Heart left ventricle (tissue), 16 donors: ENCODE results near the gene CCL27. TPM values are rescaled to one million over a fixed set of nuclear protein-coding genes. Genes with fewer than 3 reads are reported as not detected.

Source experiments
- ATAC-seq, 4 donors: fragments of 200-7000 bp; cut with Tn5 transposase; one replicate each; pipeline ENCODE4 v1.9.1; 2020 to 2022; ENCODE audit warnings: moderate library complexity in 4 of 4, mild to moderate bottlenecking in 3 of 4, moderate number of reproducible peaks in 1 of 4
- DNase-seq, 5 donors: peaks; one replicate each; pipeline ENCODE4 v3.0.0-alpha.2; 2020
- H3K27ac ChIP-seq, 12 donors: fragments of 200-600 bp; sonication (generic) in 4 of 12; one replicate each; pipeline versions ENCODE4 v1.5.0 to v1.8.0; 2016 to 2022; ENCODE audit warnings: mild to moderate bottlenecking in 2 of 12
- H3K27me3 ChIP-seq, 9 donors: fragments of 200-600 bp; sonication (generic) in 2 of 9; one replicate each; pipeline versions ENCODE4 v1.5.1 to v1.8.0; 2016 to 2022; ENCODE audit warnings: mild to moderate bottlenecking in 3 of 9
- H3K36me3 ChIP-seq, 9 donors: fragments of 200-600 bp; sonication (generic) in 2 of 9; one replicate each; pipeline versions ENCODE4 v1.5.0 to v1.8.0; 2018 to 2022; ENCODE audit warnings: mild to moderate bottlenecking in 2 of 9
- H3K4me1 ChIP-seq, 12 donors: fragments of 200-600 bp; sonication (generic) in 4 of 12; one replicate each; pipeline versions ENCODE4 v1.5.0 to v1.8.0; 2016 to 2022; ENCODE audit warnings: mild to moderate bottlenecking in 3 of 12
- H3K4me3 ChIP-seq, 12 donors: fragments of 200-600 bp; sonication (generic) in 4 of 12; one replicate each; pipeline versions ENCODE4 v1.5.0 to v1.8.0; 2017 to 2022; ENCODE audit warnings: mild to moderate bottlenecking in 9 of 12, moderate library complexity in 4 of 12
- H3K9me3 ChIP-seq, 12 donors: fragments of 200-600 bp; sonication (generic) in 4 of 12; one replicate each; pipeline versions ENCODE4 v1.5.0 to v1.8.0; 2016 to 2022; ENCODE audit warnings: mild to moderate bottlenecking in 1 of 12
- POLR2A ChIP-seq, 2 donors: fragments of 450-650 bp; IDR thresholded peaks; one replicate each; pipeline ENCODE4 v1.6.1; 2017; ENCODE audit warnings: antibody characterized with exemption in 2 of 2, mild to moderate bottlenecking in 2 of 2, moderate library complexity in 2 of 2
- WGBS, 4 donors: extraction: QIAGEN DNeasy Blood & Tissue Kit in 2 of 4; methylation state at CpG; one replicate each; pipeline versions ENCODE4 v1.1.5 to v1.1.7; 2013 to 2018; 5-methylcytosine and 5-hydroxymethylcytosine counted together
- intact Hi-C, 10 donors: fragments of 100-400 bp; cut with DNase I; formaldehyde crosslinking; loops; one replicate each; pipeline versions ENCODE4 v1.11.1 to v1.14.2; 2022
- polyA plus RNA-seq, 2 donors: library from polyadenylated mRNA; stranded (reverse); fragments of 200-250 nt; gene quantifications; one replicate each; pipeline ENCODE4 v1.2.3, GENCODE V29; 2013
- total RNA-seq, 9 donors: library from RNA; depleted of rRNA in 2 of 9; stranded (reverse); fragments of >200 nt in 2 of 9; fragmentation: NEBNext Ultra II Directional in 3 of 9; extraction: Animal tissue kit (Norgen Biotek cat#: 25700) in 3 of 9; gene quantifications; one replicate each; pipeline versions ENCODE4 v1.1.0 to v1.2.4, GENCODE V29; 2016 to 2023
- TF ChIP-seq, protein P1 (sequence below), 12 donors: fragments of 200-600 bp; sonication (generic) in 4 of 12; IDR thresholded peaks; one replicate each; pipeline versions ENCODE4 v1.5.0 to v1.8.0; 2018 to 2022; ENCODE audit warnings: antibody characterized with exemption in 12 of 12, mild to moderate bottlenecking in 5 of 12
- donor health status: ischemic (EF 13 %, LVEDD 7.1; RV severe dilation, severe dysfunction).
- donor health status: healthy with polysubstance abuse.
- donor health status: DM: no; HTN: yes; CAD: no.
- donor health status: DM: no; HTN: no; CAD: no.
- donor health status: ischemic (EF 25% LVEDD 6.9; RV normal size, moderate dysfunction).
- donor health status: ischemic (EF 25% LVEDD 5.7; RV mildly dilated, moderate dysfunction).
- donor health status: healthy.
- donor health status: DM: yes; HTN: yes; CAD: no.
- donor health status: ischemic (EF 35%, LVEDD 5.7; RV mildly dilated, moderate dysfunction).
- donor health status: nonischemic (EF 11% LVEDD 7.7; RV severe dilation, severe dysfunction).
- donor health status: DM: yes; HTN: yes; CAD: no.
- donor health status: PGD.
- donor health status: ischemic (EF 29% LVEDD 5.4; RV normal size, mild dysfunction).
- donor health status: nonischemic (EF 23%, LVEDD 6.1; RV moderate dilation, normal function).

Gene CCL27
- total and polyA plus RNA-seq, 11 donors, result 0.35 to 0.57 (median 0.40) TPM; not detected in 8

DNA sequence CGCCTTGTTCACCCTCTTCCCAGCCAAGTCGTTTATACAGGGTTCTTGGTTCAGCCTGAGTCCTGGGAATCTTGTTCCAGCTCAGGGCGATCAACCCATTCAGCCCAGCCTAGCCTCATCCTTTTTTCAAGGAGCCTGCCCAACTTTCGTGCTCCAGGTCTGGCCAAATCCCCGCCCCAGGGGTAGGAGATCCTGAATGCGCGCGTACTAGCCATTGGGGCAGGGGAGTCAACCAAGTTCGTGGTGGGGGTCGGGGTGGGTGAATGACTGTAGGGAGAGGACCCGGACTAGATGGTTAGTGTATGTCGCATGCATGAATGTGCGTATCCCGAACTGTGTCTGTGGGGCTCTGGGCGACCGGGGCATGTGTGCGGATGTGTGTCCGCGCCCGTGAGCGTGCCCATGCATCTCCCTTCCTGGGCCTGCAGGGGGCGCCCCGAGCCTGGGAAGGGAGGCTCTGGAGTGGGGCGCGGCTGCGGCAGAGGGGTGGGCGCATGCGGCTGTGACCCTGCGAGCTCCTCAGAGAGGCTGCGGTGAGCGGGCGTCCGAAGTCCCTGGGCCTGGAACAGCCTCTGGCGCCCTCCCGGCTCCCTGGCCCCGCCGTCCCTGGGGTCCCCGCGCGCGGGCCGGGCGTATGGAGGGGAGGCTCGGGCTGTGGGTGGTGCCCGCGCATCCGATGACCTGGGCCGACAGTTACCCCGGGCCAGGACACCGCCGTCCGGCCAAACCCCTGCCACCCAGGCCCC lies 38.7 kb upstream of the CCL27 start:
- intact Hi-C loops, result loop anchor here in 4 of 10 donors (1.0 to 10.0 kb wide), 5 partner anchors 34 to 164 kb away; partner anchors contain the start of genes RPP25L (in 2 of the 4) and IL11RA (in 1 of the 4)
- ATAC-seq (peak; percentile 63 to 95 (median 92)), DNase-seq (peak; percentile 73 to 87 (median 76))
- Histone ChIP-seq H3K27me3 (no peaks in the 10 kb centered on the region), H3K9me3 (no peaks in the 10 kb centered on the region), H3K4me1 (peaks cover 0 to 15% (median 2%) of the 10 kb centered on the region in 12 donors), H3K4me3 (peak overlapping the region; percentile 30 to 92 (median 74)), H3K27ac (peak overlapping the region; percentile 17 to 85 (median 77)), H3K36me3 (no peaks in the 10 kb centered on the region)
- TF ChIP-seq, protein P1, sequence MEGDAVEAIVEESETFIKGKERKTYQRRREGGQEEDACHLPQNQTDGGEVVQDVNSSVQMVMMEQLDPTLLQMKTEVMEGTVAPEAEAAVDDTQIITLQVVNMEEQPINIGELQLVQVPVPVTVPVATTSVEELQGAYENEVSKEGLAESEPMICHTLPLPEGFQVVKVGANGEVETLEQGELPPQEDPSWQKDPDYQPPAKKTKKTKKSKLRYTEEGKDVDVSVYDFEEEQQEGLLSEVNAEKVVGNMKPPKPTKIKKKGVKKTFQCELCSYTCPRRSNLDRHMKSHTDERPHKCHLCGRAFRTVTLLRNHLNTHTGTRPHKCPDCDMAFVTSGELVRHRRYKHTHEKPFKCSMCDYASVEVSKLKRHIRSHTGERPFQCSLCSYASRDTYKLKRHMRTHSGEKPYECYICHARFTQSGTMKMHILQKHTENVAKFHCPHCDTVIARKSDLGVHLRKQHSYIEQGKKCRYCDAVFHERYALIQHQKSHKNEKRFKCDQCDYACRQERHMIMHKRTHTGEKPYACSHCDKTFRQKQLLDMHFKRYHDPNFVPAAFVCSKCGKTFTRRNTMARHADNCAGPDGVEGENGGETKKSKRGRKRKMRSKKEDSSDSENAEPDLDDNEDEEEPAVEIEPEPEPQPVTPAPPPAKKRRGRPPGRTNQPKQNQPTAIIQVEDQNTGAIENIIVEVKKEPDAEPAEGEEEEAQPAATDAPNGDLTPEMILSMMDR (IDR thresholded peaks at IDR 0.05), result peak; percentile 90 to 95 (median 92)
- TF ChIP-seq POLR2A (IDR thresholded peaks at IDR 0.05), result peak in 1 of 2 donors; percentile 25
- 6 to 24% (median 7%) methylated on average over 20 to 52 of the region's 52 CpGs for WGBS, 4 donors

DNA sequence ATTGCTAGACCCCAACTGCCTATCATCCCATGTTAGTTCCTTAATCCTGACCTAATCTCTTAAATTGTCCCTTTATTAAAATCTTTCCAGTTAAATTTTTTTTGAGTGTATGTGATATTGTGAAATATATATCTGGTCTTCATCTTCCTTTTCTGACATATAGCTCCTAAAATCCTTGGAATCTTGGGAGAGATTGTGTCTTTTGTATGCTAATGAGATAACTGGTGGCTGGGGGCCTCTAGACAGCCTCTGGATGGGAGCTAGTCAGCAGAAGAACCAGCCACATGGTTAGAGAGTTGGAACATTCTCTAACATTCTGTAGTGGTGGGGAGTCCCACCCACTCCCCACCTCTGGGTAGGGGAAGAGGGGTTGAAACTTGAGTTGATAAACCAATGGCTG lies 32.4 kb upstream of the CCL27 start:
- DNase-seq (no peak), ATAC-seq (no peak)
- H3K9me3 ChIP-seq, result no peaks in the 10 kb centered on the region
- intact Hi-C loops, result loop anchor here in 1 of 10 donors (10.0 kb wide), 1 partner anchor 170 kb away; no protein-coding TSS in a partner anchor
- no peaks in the 10 kb centered on the region for H3K27me3 ChIP-seq
- no peak overlapping the region for H3K27ac ChIP-seq
- no peaks in the 10 kb centered on the region for H3K36me3 ChIP-seq
- TF ChIP-seq POLR2A (IDR thresholded peaks at IDR 0.05), result no peak
- TF ChIP-seq, protein P1 (IDR thresholded peaks at IDR 0.05), result no peak
- peaks cover 0 to 13% (median 0%) of the 10 kb centered on the region in 12 donors for H3K4me1 ChIP-seq
- no peak overlapping the region for H3K4me3 ChIP-seq

DNA sequence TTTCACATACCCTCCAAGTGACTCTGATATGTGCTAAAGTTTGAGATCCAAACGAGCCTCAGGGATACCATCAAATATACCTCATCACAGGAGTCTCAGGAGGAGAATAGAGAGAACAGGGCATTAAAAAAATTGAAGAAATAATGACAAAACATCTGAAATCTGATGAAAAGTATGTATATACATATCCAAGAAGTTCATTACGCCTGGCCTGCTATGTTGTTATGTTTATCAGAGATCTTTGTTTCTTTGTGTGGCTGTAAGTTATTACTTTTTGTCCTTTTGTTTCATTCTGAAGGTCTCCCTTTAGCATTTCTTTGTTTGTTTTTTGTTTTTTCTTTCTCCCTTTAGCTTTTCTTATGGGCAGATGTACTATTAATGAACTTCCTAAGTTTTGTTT lies 31.1 kb upstream of the CCL27 start:
- TF ChIP-seq, protein P1 (IDR thresholded peaks at IDR 0.05), result no peak
- TF ChIP-seq POLR2A (IDR thresholded peaks at IDR 0.05), result no peak

DNA sequence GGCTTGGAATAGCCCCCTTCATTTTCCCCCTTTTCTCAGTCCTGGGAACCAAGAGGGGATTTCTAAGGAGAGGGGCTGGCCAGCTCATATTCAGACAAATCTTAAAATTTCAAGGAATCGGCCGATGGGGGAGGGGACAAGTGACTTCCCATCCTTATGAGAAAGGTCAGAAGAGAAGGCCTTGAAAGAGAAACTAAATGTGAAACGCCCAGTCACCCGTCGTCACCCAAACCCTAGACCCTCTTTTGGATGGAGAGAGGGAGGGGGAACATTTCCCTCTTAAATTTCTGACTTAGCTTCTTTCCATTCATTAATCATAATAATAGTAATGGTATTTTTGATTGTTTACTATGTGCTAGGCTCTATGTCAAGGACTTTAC lies 29.5 kb upstream of the CCL27 start:
- peaks cover 0 to 31% (median 0%) of the 10 kb centered on the region in 12 donors for H3K4me1 ChIP-seq
- ATAC-seq, result no peak
- no peak overlapping the region for H3K4me3 ChIP-seq
- 80 to 88% (median 84%) methylated on average over 5 of the region's 5 CpGs for WGBS, 4 donors
- H3K9me3 ChIP-seq, result no peaks in the 10 kb centered on the region
- no peaks in the 10 kb centered on the region for H3K36me3 ChIP-seq
- TF ChIP-seq POLR2A (IDR thresholded peaks at IDR 0.05), result no peak
- TF ChIP-seq, protein P1 (IDR thresholded peaks at IDR 0.05), result no peak
- no peak for DNase-seq
- no peaks in the 10 kb centered on the region for H3K27me3 ChIP-seq
- intact Hi-C loops, result loop anchor here in 1 of 10 donors (10.0 kb wide), 1 partner anchor 173 kb away; no protein-coding TSS in a partner anchor
- no peak overlapping the region for H3K27ac ChIP-seq

More for the DNA sequence above, 31.1 kb upstream of the CCL27 start:
- DNase-seq, result no peak
- no peaks in the 10 kb centered on the region for H3K9me3 ChIP-seq
- no peak overlapping the region for H3K4me3 ChIP-seq
- intact Hi-C loops, result loop anchor here in 1 of 10 donors (10.0 kb wide), 1 partner anchor 171 kb away; no protein-coding TSS in a partner anchor
- no peaks in the 10 kb centered on the region for H3K36me3 ChIP-seq
- no peak for ATAC-seq
- H3K27me3 ChIP-seq, result no peaks in the 10 kb centered on the region
- peaks cover 0 to 15% (median 0%) of the 10 kb centered on the region in 12 donors for H3K4me1 ChIP-seq
- WGBS, 4 donors, result 76 to 83% (median 79%) methylated on average over 2 of the region's 2 CpGs
- H3K27ac ChIP-seq, result no peak overlapping the region
